Lower lobe of right lung (tissue), 2 donors: ENCODE measurements around the gene SCARF2. TPM values are rescaled to one million over a fixed set of nuclear protein-coding genes. Genes with fewer than 3 reads are reported as not detected.
A peak's percentile ranks its signal among the peaks of the same experiment; 100 is the strongest.

Experiments used
- ATAC-seq, 2 donors: fragments of 200-7000 bp; cut with Tn5 transposase; one replicate each; pipeline ENCODE4 v1.9.1; 2020 to 2022; ENCODE audit warnings: mild to moderate bottlenecking in 2 of 2, moderate library complexity in 2 of 2
- DNase-seq: peaks from one replicate; pipeline ENCODE4 v3.0.0-alpha.2; 2020
- H3K27ac ChIP-seq: fragments of 200-600 bp; one replicate; pipeline ENCODE4 v1.8.0; 2022
- H3K27me3 ChIP-seq: fragments of 200-600 bp; one replicate; pipeline ENCODE4 v1.8.0; 2022; ENCODE audit warnings: low read depth
- H3K36me3 ChIP-seq: fragments of 200-600 bp; one replicate; pipeline ENCODE4 v1.8.0; 2022; ENCODE audit warnings: mild to moderate bottlenecking
- H3K4me1 ChIP-seq: fragments of 200-600 bp; one replicate; pipeline ENCODE4 v1.8.0; 2022
- H3K4me3 ChIP-seq: fragments of 200-600 bp; one replicate; pipeline ENCODE4 v1.8.0; 2022; ENCODE audit warnings: mild to moderate bottlenecking
- H3K9me3 ChIP-seq: fragments of 200-600 bp; one replicate; pipeline ENCODE4 v1.8.0; 2022
- CTCF ChIP-seq: fragments of 200-600 bp; IDR thresholded peaks from one replicate; pipeline ENCODE4 v1.8.0; 2022; ENCODE audit warnings: antibody characterized with exemption, mild to moderate bottlenecking
- intact Hi-C: fragments of 100-400 bp; cut with DNase I; formaldehyde crosslinking; loops from one replicate; pipeline ENCODE4 v1.11.0; 2022
- total RNA-seq: library from RNA; stranded (reverse); fragmentation: NEBNext Ultra II Directional; extraction: Animal tissue kit (Norgen Biotek cat#: 25700); gene quantifications from one replicate; pipeline ENCODE4 v1.2.1, GENCODE V29; 2021
- donor health status: DM: no; HTN: yes; CAD: no; lungs with severe emphysema.

Gene SCARF2
- total RNA-seq, 1 donor from 2014 or later: 12.6 TPM

GRCh38 chr22:20439556-20439927, 1.9 kb upstream of the SCARF2 start:
- H3K27me3 ChIP-seq: peaks cover 23% of the 10 kb centered on the region
- H3K4me1 ChIP-seq: peaks cover 24% of the 10 kb centered on the region
- no peaks in the 10 kb centered on the region for H3K9me3 ChIP-seq
- H3K27ac ChIP-seq: peak overlapping the region; percentile 11
- ATAC-seq (no peak), DNase-seq (no peak)
- H3K4me3 ChIP-seq: no peak overlapping the region
- TF ChIP-seq CTCF: no peak
- H3K36me3 ChIP-seq: peaks cover 29% of the 10 kb centered on the region
- intact Hi-C loops: no loop called here

GRCh38 chr22:20438678-20439492, 1.3 kb upstream of the SCARF2 start:
- peak; percentile 47 for DNase-seq
- Histone ChIP-seq H3K4me1 (peaks cover 24% of the 10 kb centered on the region), H3K36me3 (peaks cover 22% of the 10 kb centered on the region), H3K27me3 (peaks cover 26% of the 10 kb centered on the region), H3K9me3 (no peaks in the 10 kb centered on the region), H3K27ac (peak overlapping the region; percentile 88), H3K4me3 (peak overlapping the region; percentile 68)
- ATAC-seq: peak in 1 of 2 donors; percentile 2
- TF ChIP-seq CTCF: peak; percentile 21
- intact Hi-C loops: no loop called here

- no peak for ATAC-seq
- Histone ChIP-seq H3K9me3 (no peaks in the 10 kb centered on the region), H3K4me3 (peak overlapping the region; percentile 68), H3K4me1 (peaks cover 24% of the 10 kb centered on the region), H3K27me3 (peaks cover 26% of the 10 kb centered on the region), H3K27ac (peak overlapping the region; percentile 88), H3K36me3 (peaks cover 18% of the 10 kb centered on the region)
- intact Hi-C loops: no loop called here
- no peak for TF ChIP-seq CTCF
- no peak for DNase-seq
Observed at GRCh38 chr22:20438427-20438677, 727 bp upstream of the SCARF2 start.

GRCh38 chr22:20436768-20437612, 635 bp downstream of the SCARF2 start:
- peak; percentile 2 to 36 for ATAC-seq
- intact Hi-C loops: no loop called here
- Histone ChIP-seq H3K27me3 (peaks cover 30% of the 10 kb centered on the region), H3K36me3 (peaks cover 4% of the 10 kb centered on the region), H3K4me3 (peak overlapping the region; percentile 68), H3K27ac (peak overlapping the region; percentile 77), H3K4me1 (peaks cover 24% of the 10 kb centered on the region), H3K9me3 (no peaks in the 10 kb centered on the region)
- TF ChIP-seq CTCF: no peak
- peak; percentile 47 for DNase-seq

GRCh38 chr22:20436307-20436767, 1.3 kb downstream of the SCARF2 start:
- Histone ChIP-seq H3K4me3 (peak overlapping the region; percentile 68), H3K4me1 (peaks cover 26% of the 10 kb centered on the region), H3K27ac (peak overlapping the region; percentile 77), H3K36me3 (no peaks in the 10 kb centered on the region), H3K9me3 (no peaks in the 10 kb centered on the region), H3K27me3 (peaks cover 37% of the 10 kb centered on the region)
- peak; percentile 50 for DNase-seq
- intact Hi-C loops: no loop called here
- TF ChIP-seq CTCF: no peak
- peak; percentile 27 to 40 for ATAC-seq
